Measurements from ENCODE around the gene LPAR1.

DNA sequence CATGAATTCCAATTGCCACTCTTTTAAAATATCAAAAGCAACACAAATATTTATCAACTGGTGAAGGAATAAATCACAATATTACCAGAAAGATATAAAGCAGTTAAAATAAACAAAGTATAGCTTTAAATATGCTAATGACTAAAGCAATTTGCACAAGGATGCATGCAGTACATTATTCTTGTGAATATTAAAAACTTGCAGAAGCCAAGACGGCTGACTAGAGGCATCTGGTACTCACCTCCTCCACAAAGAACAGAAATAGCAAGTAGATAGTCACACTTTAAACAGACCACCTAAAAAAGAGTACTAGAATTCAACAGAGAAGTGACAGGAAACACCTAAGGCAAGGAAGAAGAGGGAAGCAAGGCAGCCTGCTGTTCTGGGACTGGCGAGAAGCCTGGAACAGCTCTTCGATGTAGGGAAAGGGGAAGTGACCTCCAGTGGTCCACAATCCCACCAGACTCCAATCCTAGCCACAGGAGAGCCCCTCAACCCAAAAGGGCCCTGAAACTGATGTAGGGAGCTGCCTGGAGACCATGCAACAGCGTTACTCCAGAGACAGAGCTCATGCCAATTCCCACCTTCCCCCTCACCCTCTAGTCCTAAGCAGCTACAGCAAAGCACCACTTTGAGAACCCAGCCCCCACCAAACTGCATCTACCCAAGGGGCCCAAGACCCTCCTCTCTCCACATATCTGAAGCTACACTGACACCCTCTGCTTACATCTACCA lies 86.3 kb downstream of the LPAR1 start:
- TF ChIP-seq, protein P1, sequence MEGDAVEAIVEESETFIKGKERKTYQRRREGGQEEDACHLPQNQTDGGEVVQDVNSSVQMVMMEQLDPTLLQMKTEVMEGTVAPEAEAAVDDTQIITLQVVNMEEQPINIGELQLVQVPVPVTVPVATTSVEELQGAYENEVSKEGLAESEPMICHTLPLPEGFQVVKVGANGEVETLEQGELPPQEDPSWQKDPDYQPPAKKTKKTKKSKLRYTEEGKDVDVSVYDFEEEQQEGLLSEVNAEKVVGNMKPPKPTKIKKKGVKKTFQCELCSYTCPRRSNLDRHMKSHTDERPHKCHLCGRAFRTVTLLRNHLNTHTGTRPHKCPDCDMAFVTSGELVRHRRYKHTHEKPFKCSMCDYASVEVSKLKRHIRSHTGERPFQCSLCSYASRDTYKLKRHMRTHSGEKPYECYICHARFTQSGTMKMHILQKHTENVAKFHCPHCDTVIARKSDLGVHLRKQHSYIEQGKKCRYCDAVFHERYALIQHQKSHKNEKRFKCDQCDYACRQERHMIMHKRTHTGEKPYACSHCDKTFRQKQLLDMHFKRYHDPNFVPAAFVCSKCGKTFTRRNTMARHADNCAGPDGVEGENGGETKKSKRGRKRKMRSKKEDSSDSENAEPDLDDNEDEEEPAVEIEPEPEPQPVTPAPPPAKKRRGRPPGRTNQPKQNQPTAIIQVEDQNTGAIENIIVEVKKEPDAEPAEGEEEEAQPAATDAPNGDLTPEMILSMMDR (IDR thresholded peaks at IDR 0.05; ENCODE audit: control extremely low read depth in 1 of 3, insufficient read depth in 1 of 3, low read depth in 1 of 3, low read length in 3 of 3): no peak
- no peak for TF ChIP-seq POLR2A (IDR thresholded peaks at IDR 0.05; ENCODE audit: control extremely low read depth in 1 of 2, low read depth in 2 of 2, low read length in 2 of 2)
- no peak for TF ChIP-seq POLR2AphosphoS5 (IDR thresholded peaks at IDR 0.05; ENCODE audit: low read depth, low read length)
- TF ChIP-seq CBX8 (IDR thresholded peaks at IDR 0.05; ENCODE audit: borderline replicate concordance, low read depth, low read length): no peak
- TF ChIP-seq, protein P2, sequence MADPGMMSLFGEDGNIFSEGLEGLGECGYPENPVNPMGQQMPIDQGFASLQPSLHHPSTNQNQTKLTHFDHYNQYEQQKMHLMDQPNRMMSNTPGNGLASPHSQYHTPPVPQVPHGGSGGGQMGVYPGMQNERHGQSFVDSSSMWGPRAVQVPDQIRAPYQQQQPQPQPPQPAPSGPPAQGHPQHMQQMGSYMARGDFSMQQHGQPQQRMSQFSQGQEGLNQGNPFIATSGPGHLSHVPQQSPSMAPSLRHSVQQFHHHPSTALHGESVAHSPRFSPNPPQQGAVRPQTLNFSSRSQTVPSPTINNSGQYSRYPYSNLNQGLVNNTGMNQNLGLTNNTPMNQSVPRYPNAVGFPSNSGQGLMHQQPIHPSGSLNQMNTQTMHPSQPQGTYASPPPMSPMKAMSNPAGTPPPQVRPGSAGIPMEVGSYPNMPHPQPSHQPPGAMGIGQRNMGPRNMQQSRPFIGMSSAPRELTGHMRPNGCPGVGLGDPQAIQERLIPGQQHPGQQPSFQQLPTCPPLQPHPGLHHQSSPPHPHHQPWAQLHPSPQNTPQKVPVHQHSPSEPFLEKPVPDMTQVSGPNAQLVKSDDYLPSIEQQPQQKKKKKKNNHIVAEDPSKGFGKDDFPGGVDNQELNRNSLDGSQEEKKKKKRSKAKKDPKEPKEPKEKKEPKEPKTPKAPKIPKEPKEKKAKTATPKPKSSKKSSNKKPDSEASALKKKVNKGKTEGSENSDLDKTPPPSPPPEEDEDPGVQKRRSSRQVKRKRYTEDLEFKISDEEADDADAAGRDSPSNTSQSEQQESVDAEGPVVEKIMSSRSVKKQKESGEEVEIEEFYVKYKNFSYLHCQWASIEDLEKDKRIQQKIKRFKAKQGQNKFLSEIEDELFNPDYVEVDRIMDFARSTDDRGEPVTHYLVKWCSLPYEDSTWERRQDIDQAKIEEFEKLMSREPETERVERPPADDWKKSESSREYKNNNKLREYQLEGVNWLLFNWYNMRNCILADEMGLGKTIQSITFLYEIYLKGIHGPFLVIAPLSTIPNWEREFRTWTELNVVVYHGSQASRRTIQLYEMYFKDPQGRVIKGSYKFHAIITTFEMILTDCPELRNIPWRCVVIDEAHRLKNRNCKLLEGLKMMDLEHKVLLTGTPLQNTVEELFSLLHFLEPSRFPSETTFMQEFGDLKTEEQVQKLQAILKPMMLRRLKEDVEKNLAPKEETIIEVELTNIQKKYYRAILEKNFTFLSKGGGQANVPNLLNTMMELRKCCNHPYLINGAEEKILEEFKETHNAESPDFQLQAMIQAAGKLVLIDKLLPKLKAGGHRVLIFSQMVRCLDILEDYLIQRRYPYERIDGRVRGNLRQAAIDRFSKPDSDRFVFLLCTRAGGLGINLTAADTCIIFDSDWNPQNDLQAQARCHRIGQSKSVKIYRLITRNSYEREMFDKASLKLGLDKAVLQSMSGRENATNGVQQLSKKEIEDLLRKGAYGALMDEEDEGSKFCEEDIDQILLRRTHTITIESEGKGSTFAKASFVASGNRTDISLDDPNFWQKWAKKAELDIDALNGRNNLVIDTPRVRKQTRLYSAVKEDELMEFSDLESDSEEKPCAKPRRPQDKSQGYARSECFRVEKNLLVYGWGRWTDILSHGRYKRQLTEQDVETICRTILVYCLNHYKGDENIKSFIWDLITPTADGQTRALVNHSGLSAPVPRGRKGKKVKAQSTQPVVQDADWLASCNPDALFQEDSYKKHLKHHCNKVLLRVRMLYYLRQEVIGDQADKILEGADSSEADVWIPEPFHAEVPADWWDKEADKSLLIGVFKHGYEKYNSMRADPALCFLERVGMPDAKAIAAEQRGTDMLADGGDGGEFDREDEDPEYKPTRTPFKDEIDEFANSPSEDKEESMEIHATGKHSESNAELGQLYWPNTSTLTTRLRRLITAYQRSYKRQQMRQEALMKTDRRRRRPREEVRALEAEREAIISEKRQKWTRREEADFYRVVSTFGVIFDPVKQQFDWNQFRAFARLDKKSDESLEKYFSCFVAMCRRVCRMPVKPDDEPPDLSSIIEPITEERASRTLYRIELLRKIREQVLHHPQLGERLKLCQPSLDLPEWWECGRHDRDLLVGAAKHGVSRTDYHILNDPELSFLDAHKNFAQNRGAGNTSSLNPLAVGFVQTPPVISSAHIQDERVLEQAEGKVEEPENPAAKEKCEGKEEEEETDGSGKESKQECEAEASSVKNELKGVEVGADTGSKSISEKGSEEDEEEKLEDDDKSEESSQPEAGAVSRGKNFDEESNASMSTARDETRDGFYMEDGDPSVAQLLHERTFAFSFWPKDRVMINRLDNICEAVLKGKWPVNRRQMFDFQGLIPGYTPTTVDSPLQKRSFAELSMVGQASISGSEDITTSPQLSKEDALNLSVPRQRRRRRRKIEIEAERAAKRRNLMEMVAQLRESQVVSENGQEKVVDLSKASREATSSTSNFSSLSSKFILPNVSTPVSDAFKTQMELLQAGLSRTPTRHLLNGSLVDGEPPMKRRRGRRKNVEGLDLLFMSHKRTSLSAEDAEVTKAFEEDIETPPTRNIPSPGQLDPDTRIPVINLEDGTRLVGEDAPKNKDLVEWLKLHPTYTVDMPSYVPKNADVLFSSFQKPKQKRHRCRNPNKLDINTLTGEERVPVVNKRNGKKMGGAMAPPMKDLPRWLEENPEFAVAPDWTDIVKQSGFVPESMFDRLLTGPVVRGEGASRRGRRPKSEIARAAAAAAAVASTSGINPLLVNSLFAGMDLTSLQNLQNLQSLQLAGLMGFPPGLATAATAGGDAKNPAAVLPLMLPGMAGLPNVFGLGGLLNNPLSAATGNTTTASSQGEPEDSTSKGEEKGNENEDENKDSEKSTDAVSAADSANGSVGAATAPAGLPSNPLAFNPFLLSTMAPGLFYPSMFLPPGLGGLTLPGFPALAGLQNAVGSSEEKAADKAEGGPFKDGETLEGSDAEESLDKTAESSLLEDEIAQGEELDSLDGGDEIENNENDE (IDR thresholded peaks at IDR 0.05; ENCODE audit: insufficient replicate concordance, low read length): no peak
- TF ChIP-seq, protein P3, sequence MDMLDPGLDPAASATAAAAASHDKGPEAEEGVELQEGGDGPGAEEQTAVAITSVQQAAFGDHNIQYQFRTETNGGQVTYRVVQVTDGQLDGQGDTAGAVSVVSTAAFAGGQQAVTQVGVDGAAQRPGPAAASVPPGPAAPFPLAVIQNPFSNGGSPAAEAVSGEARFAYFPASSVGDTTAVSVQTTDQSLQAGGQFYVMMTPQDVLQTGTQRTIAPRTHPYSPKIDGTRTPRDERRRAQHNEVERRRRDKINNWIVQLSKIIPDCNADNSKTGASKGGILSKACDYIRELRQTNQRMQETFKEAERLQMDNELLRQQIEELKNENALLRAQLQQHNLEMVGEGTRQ (IDR thresholded peaks at IDR 0.05; ENCODE audit: low read length): no peak
